Neural progenitor cell (in vitro differentiated cells): ENCODE data around the gene E2F3. TPM values are rescaled to one million over a fixed set of nuclear protein-coding genes. Genes with fewer than 3 reads are reported as not detected.

ENCODE experiments used
- DNase-seq: peaks from one replicate; pipeline ENCODE4 v3.0.0-alpha.2; 2016; ENCODE audit warnings: low spot score
- H2AFZ ChIP-seq: fragments of 200-600 bp; sonication (generic); replicated peaks from 2 replicates; pipeline ENCODE4 v1.6.1; 2016; ENCODE audit warnings: antibody characterized with exemption
- H3F3A ChIP-seq: fragments of 200-600 bp; sonication (generic); 2 replicates; pipeline ENCODE4 v1.6.1; 2016; ENCODE audit warnings: antibody characterized with exemption, low read depth
- H3K27ac ChIP-seq: fragments of 200-600 bp; sonication (generic); 2 replicates; pipeline ENCODE4 v1.5.1; 2016; ENCODE audit warnings: mild to moderate bottlenecking
- H3K27me3 ChIP-seq: fragments of 200-600 bp; sonication (generic); 2 replicates; pipeline ENCODE4 v1.6.1; 2016; ENCODE audit warnings: mild to moderate bottlenecking, moderate library complexity
- H3K36me3 ChIP-seq: fragments of 200-600 bp; sonication (generic); 2 replicates; pipeline ENCODE4 v1.5.1; 2016
- H3K4me1 ChIP-seq: fragments of 200-600 bp; sonication (generic); 2 replicates; pipeline ENCODE4 v1.6.1; 2016; ENCODE audit warnings: mixed run types
- H3K4me2 ChIP-seq: fragments of 200-600 bp; sonication (generic); 2 replicates; pipeline ENCODE4 v1.6.1; 2016
- H3K4me3 ChIP-seq: fragments of 200-600 bp; sonication (generic); 2 replicates; pipeline ENCODE4 v1.5.1; 2016
- H3K79me2 ChIP-seq: fragments of 200-600 bp; sonication (generic); 2 replicates; pipeline ENCODE4 v1.6.1; 2016; ENCODE audit warnings: low read depth
- H3K9ac ChIP-seq: fragments of 200-600 bp; sonication (generic); 2 replicates; pipeline ENCODE4 v1.6.1; 2016
- H3K9me3 ChIP-seq: fragments of 200-600 bp; sonication (generic); 2 replicates; pipeline ENCODE4 v1.5.1; 2016; ENCODE audit warnings: low read depth
- H4K20me1 ChIP-seq: fragments of 200-600 bp; sonication (generic); 2 replicates; pipeline ENCODE4 v1.6.1; 2016; ENCODE audit warnings: low read depth
- H3K27ac Mint-ChIP-seq: 3 replicates; pipeline ENCODE4 v1.8.0; 2021; ENCODE audit warnings: mixed read lengths
- H3K27me3 Mint-ChIP-seq: 2 replicates; pipeline ENCODE4 v1.8.0; 2022; ENCODE audit warnings: low read depth, mild to moderate bottlenecking, inconsistent platforms, moderate library complexity, mixed read lengths; ENCODE audit not compliant: insufficient read depth
- H3K36me3 Mint-ChIP-seq: 3 replicates; pipeline ENCODE4 v1.8.0; 2021; ENCODE audit warnings: mixed read lengths
- H3K4me1 Mint-ChIP-seq: 3 replicates; pipeline ENCODE4 v1.8.0; 2021; ENCODE audit warnings: mixed read lengths
- H3K4me3 Mint-ChIP-seq: 3 replicates; pipeline ENCODE4 v1.8.0; 2021; ENCODE audit warnings: mild to moderate bottlenecking, moderate library complexity, mixed read lengths
- H3K9me3 Mint-ChIP-seq: 3 replicates; pipeline ENCODE4 v1.8.0; 2020; ENCODE audit warnings: mixed read lengths
- EZH2 ChIP-seq: fragments of 200-600 bp; sonication (generic); IDR thresholded peaks from 2 replicates; pipeline ENCODE4 v1.6.1; 2017; ENCODE audit warnings: antibody characterized with exemption, mild to moderate bottlenecking, moderate library complexity
- EZH2phosphoT487 ChIP-seq: fragments of 200-600 bp; sonication (generic); IDR thresholded peaks from 2 replicates; pipeline ENCODE4 v1.6.1; 2017; ENCODE audit warnings: antibody characterized with exemption
- total RNA-seq: library from RNA; depleted of rRNA; stranded (reverse); fragments of >200 nt; gene quantifications from 2 replicates; pipeline ENCODE4 v1.2.3, GENCODE V29; 2015; ENCODE audit warnings: low replicate concordance
- TF ChIP-seq, protein P1 (sequence below): fragments of 200-600 bp; sonication (generic); IDR thresholded peaks from 2 replicates; pipeline ENCODE4 v1.5.1; 2017; ENCODE audit warnings: antibody characterized with exemption, mild to moderate bottlenecking

The E2F3 gene
- total RNA-seq, 1 donor from 2014 or later, result 35.7 TPM

DNA sequence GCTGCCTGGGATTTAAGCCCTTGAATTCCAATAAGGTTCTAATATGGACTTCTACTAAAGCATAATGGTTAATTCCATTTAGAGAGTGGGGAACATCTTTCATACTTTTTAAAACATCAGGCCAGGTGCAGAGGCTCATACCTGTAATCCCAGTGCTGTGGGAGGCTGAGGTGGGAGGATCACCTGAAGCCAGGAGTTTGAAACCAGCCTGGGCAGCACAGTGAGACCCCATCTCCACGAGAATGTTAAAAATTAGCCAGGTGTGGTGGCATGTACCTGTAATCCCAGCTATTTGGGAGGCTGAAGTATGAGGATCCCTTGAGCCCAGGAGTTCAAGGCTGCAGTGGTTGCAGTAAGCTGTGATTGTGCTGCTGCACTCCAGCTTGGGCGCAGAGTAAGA lies 35.0 kb downstream of the E2F3 start:
- Histone ChIP-seq H3K4me3 (no peak overlapping the region), H3K27me3 (no peaks in the 10 kb centered on the region), H3K36me3 (no peaks in the 10 kb centered on the region), H3K4me1 (peaks cover 23% of the 10 kb centered on the region), H3K4me2 (no peak overlapping the region), H3K9me3 (no peaks in the 10 kb centered on the region), H3F3A (no peaks in the 10 kb centered on the region), H3K79me2 (peaks cover 100% of the 10 kb centered on the region), H4K20me1 (peaks cover 37% of the 10 kb centered on the region), H2AFZ (no peak overlapping the region), H3K9ac (no peak overlapping the region), H3K27ac (no peak overlapping the region)
- no peak for TF ChIP-seq EZH2
- TF ChIP-seq, protein P1, sequence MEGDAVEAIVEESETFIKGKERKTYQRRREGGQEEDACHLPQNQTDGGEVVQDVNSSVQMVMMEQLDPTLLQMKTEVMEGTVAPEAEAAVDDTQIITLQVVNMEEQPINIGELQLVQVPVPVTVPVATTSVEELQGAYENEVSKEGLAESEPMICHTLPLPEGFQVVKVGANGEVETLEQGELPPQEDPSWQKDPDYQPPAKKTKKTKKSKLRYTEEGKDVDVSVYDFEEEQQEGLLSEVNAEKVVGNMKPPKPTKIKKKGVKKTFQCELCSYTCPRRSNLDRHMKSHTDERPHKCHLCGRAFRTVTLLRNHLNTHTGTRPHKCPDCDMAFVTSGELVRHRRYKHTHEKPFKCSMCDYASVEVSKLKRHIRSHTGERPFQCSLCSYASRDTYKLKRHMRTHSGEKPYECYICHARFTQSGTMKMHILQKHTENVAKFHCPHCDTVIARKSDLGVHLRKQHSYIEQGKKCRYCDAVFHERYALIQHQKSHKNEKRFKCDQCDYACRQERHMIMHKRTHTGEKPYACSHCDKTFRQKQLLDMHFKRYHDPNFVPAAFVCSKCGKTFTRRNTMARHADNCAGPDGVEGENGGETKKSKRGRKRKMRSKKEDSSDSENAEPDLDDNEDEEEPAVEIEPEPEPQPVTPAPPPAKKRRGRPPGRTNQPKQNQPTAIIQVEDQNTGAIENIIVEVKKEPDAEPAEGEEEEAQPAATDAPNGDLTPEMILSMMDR, result no peak
- no peak for TF ChIP-seq EZH2phosphoT487
- Mint-ChIP-seq H3K27ac (no peak overlapping the region), H3K36me3 (peaks cover 57% of the 10 kb centered on the region), H3K9me3 (peaks cover 5% of the 10 kb centered on the region), H3K4me3 (no peak overlapping the region), H3K27me3 (no peaks in the 10 kb centered on the region), H3K4me1 (peaks cover 2% of the 10 kb centered on the region)
- no peak for DNase-seq

DNA sequence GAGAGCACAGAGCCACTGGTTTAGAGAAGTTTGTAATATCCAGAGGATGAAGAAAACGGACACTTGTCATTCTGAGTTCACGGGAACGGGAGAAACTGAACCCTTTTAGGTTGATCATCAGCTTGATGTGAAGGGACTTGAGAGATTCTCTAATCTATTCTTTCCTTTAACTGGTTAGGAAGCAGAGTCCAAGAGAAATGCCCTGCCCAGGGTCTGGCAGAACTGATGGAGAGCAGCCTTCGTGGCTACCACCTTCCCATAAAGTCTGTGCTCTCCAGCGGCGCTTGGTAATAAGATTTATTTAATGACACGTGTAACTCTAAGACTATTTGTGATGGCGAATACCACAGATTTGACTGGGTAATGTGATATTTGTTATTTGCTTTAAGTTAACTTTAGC lies 36.0 kb downstream of the E2F3 start:
- Mint-ChIP-seq H3K36me3 (peaks cover 49% of the 10 kb centered on the region), H3K9me3 (peaks cover 3% of the 10 kb centered on the region), H3K4me3 (no peak overlapping the region), H3K27ac (no peak overlapping the region), H3K4me1 (peaks cover 2% of the 10 kb centered on the region), H3K27me3 (no peaks in the 10 kb centered on the region)
- no peaks in the 10 kb centered on the region for H3K9me3 ChIP-seq
- TF ChIP-seq EZH2, result no peak
- TF ChIP-seq, protein P1, result no peak
- TF ChIP-seq EZH2phosphoT487, result no peak
- no peak overlapping the region for H2AFZ ChIP-seq
- no peak for DNase-seq
- H3K27me3 ChIP-seq, result no peaks in the 10 kb centered on the region
- peaks cover 100% of the 10 kb centered on the region for H3K79me2 ChIP-seq
- H3K9ac ChIP-seq, result no peak overlapping the region
- H3K27ac ChIP-seq, result peak overlapping the region; percentile 17
- no peaks in the 10 kb centered on the region for H3K36me3 ChIP-seq
- no peaks in the 10 kb centered on the region for H3F3A ChIP-seq
- H3K4me2 ChIP-seq, result no peak overlapping the region
- H3K4me1 ChIP-seq, result peaks cover 23% of the 10 kb centered on the region
- H4K20me1 ChIP-seq, result peaks cover 28% of the 10 kb centered on the region
- H3K4me3 ChIP-seq, result no peak overlapping the region

DNA sequence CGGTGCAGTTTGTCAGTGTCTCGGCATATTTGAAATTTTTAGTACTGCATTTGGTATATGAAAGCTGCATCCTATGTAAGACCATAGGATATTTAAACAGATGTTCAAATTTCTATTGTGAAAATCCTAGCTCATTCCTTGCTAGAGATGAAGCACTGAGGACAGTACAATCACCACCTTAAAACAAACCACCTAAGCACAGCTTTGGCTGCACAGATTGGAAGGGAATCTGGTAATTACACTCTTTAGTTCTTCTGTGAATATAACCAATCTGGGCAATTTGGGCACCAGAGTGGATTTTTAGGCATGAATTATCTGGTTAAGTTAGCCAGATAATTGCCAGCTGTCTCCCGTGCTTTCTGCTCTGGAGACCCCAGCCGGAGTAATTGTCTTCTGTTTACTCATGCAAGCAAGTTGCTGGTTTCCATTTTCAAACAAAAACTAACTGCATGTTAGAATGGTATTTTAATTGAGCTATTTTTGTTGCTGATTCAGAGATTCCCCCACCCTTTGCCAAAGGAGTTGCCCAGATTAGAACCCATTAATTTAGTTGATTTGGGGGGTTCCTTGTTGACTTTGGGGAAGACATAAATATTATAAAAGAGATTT lies 36.9 kb downstream of the E2F3 start:
- H3K4me1 ChIP-seq, result peaks cover 23% of the 10 kb centered on the region
- H3K9me3 ChIP-seq, result no peaks in the 10 kb centered on the region
- no peak overlapping the region for H3K9ac ChIP-seq
- Mint-ChIP-seq H3K4me1 (peaks cover 2% of the 10 kb centered on the region), H3K36me3 (peaks cover 48% of the 10 kb centered on the region), H3K4me3 (no peak overlapping the region), H3K9me3 (peaks cover 3% of the 10 kb centered on the region), H3K27me3 (no peaks in the 10 kb centered on the region), H3K27ac (no peak overlapping the region)
- H3K27ac ChIP-seq, result peak overlapping the region; percentile 9
- peaks cover 26% of the 10 kb centered on the region for H4K20me1 ChIP-seq
- H3K36me3 ChIP-seq, result no peaks in the 10 kb centered on the region
- peak; percentile 56 for DNase-seq
- peaks cover 100% of the 10 kb centered on the region for H3K79me2 ChIP-seq
- no peaks in the 10 kb centered on the region for H3K27me3 ChIP-seq
- H3F3A ChIP-seq, result no peaks in the 10 kb centered on the region
- TF ChIP-seq EZH2, result no peak
- TF ChIP-seq, protein P1, result no peak
- TF ChIP-seq EZH2phosphoT487, result no peak
- H3K4me2 ChIP-seq, result no peak overlapping the region
- H2AFZ ChIP-seq, result no peak overlapping the region
- no peak overlapping the region for H3K4me3 ChIP-seq
